Measurements from ENCODE around the gene PLD4.

Gene PLD4

DNA sequence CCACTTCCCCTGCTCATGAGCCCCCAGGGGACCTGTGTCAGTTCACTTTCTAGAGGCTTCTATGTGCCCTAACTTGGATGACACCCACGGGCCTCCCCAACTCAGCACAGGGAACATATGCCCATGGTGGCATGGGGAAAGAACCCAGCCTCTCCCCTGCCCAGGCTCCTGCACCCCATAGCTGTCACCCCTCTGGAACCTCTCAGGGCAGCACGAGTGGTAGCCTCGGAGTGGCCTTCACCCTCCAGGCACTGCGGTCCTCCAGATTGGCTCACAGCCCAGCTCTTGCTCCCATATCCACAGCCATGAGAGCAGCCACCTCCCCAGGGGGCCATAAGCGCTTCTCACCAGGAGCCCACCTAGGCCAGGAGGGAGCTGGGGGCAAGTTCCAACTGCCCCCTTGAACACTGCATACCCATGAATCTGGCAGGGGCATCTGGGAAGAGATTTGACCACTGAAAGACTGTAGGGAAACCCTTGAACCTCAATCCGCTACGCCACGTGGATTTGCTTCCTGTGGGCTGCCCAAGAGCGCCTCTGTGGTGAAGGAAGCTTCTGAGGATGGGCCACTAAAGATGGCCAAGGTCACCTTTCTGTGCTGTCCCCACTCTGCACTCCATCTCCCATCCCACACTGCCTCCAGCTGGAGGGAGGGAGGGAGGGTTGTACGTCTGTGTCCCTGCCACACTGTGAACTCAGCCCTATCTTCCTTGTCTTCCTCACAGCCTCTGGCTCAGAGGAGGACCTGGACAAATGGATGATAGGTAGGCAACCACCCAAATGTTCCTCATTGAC lies 11.9 kb downstream of the PLD4 start:
- TF ChIP-seq, protein P1, sequence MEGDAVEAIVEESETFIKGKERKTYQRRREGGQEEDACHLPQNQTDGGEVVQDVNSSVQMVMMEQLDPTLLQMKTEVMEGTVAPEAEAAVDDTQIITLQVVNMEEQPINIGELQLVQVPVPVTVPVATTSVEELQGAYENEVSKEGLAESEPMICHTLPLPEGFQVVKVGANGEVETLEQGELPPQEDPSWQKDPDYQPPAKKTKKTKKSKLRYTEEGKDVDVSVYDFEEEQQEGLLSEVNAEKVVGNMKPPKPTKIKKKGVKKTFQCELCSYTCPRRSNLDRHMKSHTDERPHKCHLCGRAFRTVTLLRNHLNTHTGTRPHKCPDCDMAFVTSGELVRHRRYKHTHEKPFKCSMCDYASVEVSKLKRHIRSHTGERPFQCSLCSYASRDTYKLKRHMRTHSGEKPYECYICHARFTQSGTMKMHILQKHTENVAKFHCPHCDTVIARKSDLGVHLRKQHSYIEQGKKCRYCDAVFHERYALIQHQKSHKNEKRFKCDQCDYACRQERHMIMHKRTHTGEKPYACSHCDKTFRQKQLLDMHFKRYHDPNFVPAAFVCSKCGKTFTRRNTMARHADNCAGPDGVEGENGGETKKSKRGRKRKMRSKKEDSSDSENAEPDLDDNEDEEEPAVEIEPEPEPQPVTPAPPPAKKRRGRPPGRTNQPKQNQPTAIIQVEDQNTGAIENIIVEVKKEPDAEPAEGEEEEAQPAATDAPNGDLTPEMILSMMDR (IDR thresholded peaks at IDR 0.05; ENCODE audit: insufficient read depth, low read depth, low read length, missing control alignments): peak; percentile 7
- DNase-seq (ENCODE audit: low read depth): no peak
- H3K4me3 ChIP-seq (ENCODE audit: low read depth, low read length): no peak overlapping the region

DNA sequence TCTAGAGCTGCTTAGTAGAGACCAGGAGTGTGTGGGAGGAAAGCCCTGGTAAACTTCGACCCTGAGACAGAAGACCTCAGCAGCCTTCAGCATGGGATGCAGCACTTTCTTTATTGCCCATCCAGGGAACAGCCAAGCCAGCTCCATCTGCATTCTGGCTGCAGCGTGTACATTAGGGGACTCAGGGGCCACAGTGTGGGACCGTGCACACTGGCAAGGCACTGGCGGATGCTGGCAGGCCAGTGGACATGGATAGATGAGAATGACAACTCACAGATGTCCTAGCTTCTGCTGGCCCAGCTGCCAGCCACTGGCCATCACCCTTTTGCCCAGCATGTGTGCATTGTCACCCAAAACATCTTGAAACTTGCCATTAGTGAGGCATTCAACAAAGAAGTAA lies 12.5 kb downstream of the PLD4 start:
- TF ChIP-seq, protein P1 (IDR thresholded peaks at IDR 0.05; ENCODE audit: insufficient read depth, low read depth, low read length, missing control alignments): no peak
- H3K4me3 ChIP-seq (ENCODE audit: low read depth, low read length): no peak overlapping the region
- no peak for DNase-seq (ENCODE audit: low read depth)

DNA sequence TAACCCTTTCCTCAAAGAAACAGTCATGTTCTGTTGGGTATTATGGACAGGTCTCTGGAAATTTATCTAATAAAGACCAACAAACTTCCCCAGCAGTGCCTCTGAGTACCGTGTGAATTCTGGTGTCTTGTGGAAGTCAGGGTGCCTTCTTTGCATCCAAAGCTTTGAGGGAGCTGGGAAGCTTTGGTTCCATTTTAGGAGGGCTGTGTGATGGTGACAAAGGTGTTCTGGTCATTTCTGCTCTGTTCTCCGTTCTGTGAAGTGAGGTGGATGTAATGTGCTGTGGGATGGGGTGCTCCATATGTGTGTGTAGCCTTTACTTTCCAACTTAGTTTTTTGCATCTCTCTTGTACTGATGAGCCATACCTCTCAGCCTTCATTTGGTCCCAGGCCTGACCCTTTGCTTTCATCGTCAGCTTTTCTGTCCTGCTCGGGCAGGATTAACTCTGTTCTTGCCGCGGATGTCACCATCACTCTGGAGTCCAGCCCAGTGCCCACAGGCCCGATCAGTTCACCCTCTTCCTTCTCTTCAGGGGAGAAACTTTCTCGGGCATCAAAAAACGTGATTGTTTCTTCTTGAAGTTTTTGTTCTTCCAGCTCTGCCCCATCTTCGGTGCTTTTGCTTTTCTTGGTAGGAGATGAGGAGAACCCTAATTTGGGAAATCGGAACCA lies 13.2 kb downstream of the PLD4 start:
- no peak for DNase-seq (ENCODE audit: low read depth)

DNA sequence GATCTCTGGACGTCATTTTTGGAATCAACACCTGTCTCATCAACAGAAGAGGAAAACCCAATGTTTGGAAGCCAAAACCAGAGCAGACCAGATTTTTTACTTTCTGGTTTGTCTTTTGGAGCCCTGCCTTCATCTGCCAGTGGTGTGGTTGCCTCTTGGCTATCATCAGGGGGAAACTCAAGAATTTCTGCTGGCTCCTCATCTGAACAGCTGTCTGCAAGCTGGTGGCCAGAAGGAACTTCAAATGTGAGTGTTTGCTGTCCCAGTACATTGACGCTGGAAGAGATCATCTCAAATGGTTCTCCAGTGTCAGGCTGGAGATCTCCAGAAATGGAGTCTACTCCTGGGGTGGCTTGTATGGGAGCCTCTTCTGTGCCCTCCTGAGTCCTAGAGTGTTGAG lies 13.8 kb downstream of the PLD4 start:
- TF ChIP-seq, protein P1 (IDR thresholded peaks at IDR 0.05; ENCODE audit: insufficient read depth, low read depth, low read length, missing control alignments): no peak
- no peak overlapping the region for H3K4me3 ChIP-seq (ENCODE audit: low read depth, low read length)
- DNase-seq (ENCODE audit: low read depth): no peak

More for the DNA sequence above, 13.2 kb downstream of the PLD4 start:
- no peak overlapping the region for H3K4me3 ChIP-seq (ENCODE audit: low read depth, low read length)
- TF ChIP-seq, protein P1 (IDR thresholded peaks at IDR 0.05; ENCODE audit: insufficient read depth, low read depth, low read length, missing control alignments): no peak

- no peak for DNase-seq (ENCODE audit: low read depth)
- H3K4me3 ChIP-seq (ENCODE audit: low read depth, low read length): no peak overlapping the region
- TF ChIP-seq, protein P1 (IDR thresholded peaks at IDR 0.05; ENCODE audit: insufficient read depth, low read depth, low read length, missing control alignments): no peak
These were observed 14.3 kb downstream of the PLD4 start for GRCh38 chr14:104938960-104939359.

DNA sequence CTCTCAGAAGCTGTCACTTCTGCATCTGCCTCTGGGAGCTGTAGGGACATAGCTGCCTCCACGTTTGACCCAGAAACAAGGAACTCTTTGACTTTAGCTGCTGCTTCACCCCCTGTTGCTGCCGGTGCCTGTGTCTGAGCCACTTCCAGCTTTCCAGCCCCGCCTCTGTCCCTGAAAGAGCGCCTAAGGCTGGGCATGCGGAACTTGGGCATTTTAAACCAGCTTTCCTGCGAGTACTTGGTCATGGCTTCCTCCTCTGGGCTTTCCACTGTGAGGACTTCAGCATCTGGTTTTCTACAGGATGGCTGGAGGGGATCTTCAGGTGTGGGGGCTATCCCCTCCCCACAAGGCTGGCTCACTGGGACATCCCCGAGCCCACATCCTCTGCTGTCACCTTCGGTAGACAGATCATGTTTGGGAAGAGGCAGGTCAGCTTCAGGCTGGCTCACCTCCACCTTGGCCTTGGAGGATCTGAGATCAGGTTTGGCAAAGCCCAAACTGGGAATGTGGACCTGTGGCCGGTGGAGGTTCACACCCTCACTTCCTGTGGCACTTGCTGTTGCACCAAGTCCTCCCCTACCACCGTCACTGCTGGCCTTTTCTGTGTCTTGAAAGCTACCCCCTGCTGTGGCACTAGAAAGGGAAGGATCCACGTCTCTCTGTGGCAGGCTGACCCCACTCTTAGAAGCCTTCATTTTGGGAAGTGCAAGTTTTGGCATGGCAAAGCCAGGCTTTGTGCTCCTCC lies 15.2 kb downstream of the PLD4 start:
- H3K4me3 ChIP-seq (ENCODE audit: low read depth, low read length): no peak overlapping the region
- TF ChIP-seq, protein P1 (IDR thresholded peaks at IDR 0.05; ENCODE audit: insufficient read depth, low read depth, low read length, missing control alignments): no peak
- no peak for DNase-seq (ENCODE audit: low read depth)

Data from GM12865 (cell line).